SK-N-MC (cell line): ENCODE results near the gene CYP26C1.

Experiments used
- EZH2 ChIP-seq: fragments of 200-600 bp; sonication (generic); IDR thresholded peaks from one replicate; pipeline ENCODE4 v1.6.1; 2017; ENCODE audit warnings: antibody characterized with exemption
- POLR2AphosphoS5 ChIP-seq: IDR thresholded peaks from 2 replicates; pipeline ENCODE4 v1.6.1; 2012; ENCODE audit warnings: mild to moderate bottlenecking, low read depth, low read length, borderline replicate concordance

DNA sequence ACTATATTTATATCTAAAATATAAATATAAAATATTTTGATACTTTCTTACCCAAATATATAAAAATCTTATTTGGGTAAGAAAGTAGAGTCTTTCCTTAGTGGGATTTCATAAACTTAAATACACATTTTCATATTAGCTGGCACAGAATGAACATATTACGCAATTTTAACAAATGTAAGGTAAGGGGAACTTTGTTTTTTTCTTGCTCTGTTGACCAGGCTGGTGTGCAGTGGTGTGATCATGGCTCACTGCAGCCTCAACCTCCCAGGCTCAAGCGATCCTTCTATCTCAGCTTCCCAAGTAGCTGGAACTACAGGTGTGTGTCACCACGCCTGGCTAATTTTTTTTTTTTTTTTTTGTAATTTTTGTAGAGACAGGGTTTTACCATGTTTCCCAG is 31.4 kb downstream of the CYP26C1 start:
- TF ChIP-seq POLR2AphosphoS5 (no peak), EZH2 (no peak)
